ENCODE results near the gene OR52H1.
A peak's percentile ranks its signal among the peaks of the same experiment; 100 is the strongest.
"Not testable (repeated sequence)": the region's sequence is repeated elsewhere in the genome, so short reads cannot be mapped to it uniquely, and the experiment has no call there.

OR52H1 gene

DNA sequence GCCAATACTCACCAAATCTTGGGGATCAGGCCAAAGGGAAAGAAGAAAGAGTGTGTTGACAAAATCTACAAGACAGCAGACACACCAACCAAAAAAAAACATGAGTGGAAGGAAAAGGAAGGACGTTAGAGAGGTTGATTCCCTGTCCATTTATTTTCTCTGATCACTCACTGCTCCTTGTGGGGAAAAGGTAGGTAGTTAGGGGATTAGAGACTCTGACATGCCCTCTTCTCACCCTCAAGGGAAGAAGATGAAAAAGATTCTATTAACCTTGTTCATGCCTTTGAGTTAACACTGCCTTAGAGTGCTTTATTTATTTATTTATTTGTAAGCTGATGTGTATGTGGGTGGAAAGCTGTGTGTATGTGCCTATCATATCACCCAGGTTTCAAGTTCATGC lies at the start of gene OR52H1:
TSS of gene OR52H1 (minus strand) at position 101 of the 400 bp plus-strand sequence. CDS start 3,035 bp downstream, outside the sequence.
- DNase-seq: no peak

DNA sequence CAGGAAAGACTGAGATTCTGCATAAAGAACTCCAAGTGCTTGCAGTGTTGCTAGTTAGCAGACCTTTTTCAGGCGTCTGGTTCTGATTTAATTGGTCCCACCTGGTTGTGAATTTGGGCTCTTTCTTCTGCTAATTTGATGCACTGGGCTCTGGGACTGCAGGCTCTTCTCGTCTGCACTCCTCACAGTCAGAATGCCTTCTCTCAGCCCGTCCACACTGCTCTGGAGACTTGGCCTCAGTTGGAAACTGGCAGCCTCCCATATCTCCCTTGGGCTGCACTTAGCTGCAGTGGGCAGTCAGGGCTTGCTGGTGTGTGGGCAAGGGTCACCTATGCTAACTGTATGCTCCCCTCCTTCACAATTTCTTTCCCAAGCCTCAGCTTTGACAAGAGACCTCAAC lies 49.6 kb upstream of the OR52H1 start:
- DNase-seq: no peak

GRCh38 chr11:5596607-5597201 lies 48.4 kb upstream of the OR52H1 start, which contains the start of gene TRIM6:
TRIM6 (plus strand) TSS chr11:5596637; CDS start chr11:5596898, 261 bp downstream.
- DNase-seq: peak; percentile 1

DNA sequence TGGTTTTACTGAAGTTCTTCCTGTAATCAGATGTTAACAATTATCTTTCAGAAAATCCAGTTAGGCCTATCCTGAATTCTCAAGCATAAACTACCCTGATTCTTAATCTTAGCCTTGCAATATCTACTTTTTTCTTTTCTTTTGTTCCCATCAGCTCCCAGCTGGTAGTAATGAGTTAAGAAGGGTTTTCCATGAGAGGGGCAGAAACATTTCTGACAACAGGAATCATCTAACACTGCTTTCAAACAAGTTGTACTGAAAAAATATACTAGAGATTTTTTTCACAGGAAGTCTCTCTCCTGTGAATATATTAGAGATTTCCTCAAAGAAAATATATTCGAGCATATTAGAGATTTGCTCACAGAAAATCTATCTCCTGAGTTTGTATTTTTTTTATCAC lies 44.8 kb upstream of the OR52H1 start:
- DNase-seq: no peak

DNA sequence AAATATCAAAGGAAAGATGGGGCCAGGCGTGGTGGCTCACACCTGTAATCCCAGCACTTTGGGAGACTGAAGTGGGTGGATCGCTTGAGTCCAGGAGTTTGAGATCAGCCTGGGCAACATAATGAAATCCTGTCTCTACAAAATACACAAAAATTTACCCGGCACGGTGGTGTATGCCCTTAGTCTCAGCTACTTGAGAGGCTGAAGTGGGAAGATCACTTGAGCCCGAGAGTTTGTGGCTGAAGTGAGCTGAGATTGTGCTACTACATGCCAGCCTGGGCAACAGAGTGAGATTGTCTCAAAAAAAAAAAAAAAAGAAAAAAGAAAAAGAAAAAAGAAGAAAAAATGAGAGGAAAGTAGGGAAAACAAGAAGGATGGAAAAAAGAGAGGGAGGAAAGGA lies 44.3 kb upstream of the OR52H1 start:
- DNase-seq: no peak

DNA sequence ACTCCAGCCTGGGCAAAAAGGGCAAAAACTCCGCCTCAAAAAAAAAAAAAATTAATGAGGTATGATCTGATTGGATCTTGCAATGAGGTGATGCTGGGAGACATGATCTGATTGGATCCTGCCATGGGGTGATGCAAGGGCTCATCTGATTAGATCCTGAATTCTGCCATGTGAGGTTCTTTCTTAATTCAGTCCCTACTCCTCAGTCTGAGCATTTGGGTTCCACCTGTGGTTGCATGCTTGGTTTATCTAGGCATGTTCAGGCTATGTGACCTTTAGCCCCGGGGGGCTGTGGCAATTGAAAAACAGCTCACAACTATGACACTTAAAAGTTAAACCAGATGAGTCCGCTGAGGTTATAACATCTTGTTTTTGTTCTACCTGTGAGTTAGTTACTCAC lies 43.3 kb upstream of the OR52H1 start:
- no peak for DNase-seq

- DNase-seq: not testable (repeated sequence)
Measured at GRCh38 chr11:5589906-5590305, 41.6 kb upstream of the OR52H1 start.

DNA sequence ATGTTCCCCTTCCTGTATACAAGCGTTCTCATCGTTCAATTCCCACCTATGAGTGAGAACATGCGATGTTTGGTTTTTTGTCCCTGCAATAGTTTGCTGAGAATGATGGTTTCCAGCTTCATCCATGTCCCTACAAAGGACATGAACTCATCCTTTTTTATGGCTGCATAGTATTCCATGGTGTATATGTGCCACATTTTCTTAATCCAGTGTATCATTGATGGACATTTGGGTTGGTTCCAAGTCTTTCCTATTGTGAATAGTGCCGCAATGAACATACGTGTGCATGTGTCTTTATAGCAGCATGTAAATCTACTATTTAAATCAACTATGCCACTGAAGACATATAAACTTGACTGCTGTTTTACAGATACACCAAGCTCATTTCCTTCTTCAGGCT lies 36.1 kb upstream of the OR52H1 start:
- DNase-seq: not testable (repeated sequence)

DNA sequence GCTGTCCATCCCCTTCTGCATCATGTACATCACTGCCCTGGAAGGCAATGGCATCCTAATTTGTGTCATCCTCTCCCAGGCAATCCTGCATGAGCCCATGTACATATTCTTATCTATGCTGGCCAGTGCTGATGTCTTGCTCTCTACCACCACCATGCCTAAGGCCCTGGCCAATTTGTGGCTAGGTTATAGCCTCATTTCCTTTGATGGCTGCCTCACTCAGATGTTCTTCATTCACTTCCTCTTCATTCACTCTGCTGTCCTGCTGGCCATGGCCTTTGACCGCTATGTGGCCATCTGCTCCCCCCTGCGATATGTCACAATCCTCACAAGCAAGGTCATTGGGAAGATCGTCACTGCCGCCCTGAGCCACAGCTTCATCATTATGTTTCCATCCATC lies 32.7 kb upstream of the OR52H1 start:
- DNase-seq: no peak

- DNase-seq: no peak
Measured at GRCh38 chr11:5580577-5580976, 32.2 kb upstream of the OR52H1 start, which contains the start of gene OR52B6. OR52B6 (plus strand) TSS chr11:5580877; CDS start chr11:5580877, 0 bp downstream.

GRCh38 chr11:5577101-5577500 lies 28.8 kb upstream of the OR52H1 start:
- DNase-seq: no peak

- DNase-seq: peak; percentile 3
Measured at GRCh38 chr11:5575152-5575551, 26.8 kb upstream of the OR52H1 start.

- no peak for DNase-seq
Measured at GRCh38 chr11:5574654-5575053, 26.3 kb upstream of the OR52H1 start.

DNA sequence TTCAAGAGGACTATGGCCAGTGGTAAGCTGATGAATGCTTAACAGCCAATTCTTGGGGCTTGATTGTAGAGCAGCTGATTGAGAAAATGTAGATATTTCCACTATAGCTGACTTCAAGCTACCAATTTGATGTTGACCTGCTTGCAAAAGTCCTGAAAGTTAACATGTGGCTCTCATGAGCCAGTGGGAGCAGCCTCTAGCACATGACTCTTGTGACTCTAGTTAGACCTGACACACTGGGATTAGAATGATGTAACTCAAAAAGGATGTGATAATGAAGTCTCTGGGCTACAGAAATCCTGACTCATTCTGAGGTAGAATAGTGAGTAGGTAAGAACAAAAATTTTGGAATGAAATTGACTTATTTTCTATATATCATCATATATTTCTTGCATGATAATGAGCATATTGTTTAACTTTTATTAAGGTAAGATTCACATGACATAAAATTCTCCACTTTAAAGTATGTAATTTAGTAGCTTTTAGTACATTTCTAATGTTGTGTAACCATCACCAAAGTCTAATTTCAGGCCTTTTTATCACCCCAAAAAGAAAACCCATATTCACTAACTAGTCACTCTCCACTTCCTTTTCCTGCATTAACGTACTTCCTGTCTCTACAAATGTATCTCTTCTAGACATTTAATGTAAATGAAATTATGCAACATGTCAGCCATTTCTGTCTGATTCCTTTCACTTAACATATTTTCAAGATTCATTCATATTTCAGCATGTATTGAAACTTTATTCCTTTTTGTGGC lies 16.1 kb upstream of the OR52H1 start:
- DNase-seq: no peak

GRCh38 chr11:5557751-5558150 lies 9.4 kb upstream of the OR52H1 start:
- DNase-seq: no peak

- no peak for DNase-seq
Measured at GRCh38 chr11:5556596-5557188, 8.4 kb upstream of the OR52H1 start.

- no peak for DNase-seq
Measured at GRCh38 chr11:5553343-5553742, 5.0 kb upstream of the OR52H1 start.

GRCh38 chr11:5550440-5551095 lies 2.2 kb upstream of the OR52H1 start:
- DNase-seq: no peak

- no peak for DNase-seq
Measured at GRCh38 chr11:5547982-5548381, 358 bp downstream of the OR52H1 start.

DNA sequence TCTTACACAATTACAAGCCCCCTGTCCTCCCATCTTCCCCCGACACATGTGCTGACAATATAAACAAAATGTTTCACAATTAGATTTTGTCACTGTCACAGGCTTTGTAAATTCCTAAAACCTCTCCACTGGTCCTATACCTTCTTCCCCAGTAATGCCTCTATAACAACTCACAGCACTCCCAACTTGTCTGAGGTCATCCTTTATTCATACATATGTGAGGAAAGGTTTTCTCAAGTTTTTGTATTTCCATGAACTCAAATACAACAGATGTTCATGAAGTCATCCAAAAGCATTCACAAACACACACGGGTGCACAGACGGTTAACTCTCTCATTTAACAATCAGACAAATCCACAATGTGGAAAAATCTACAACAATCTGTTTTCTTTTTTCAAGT lies 1.9 kb downstream of the OR52H1 start:
- DNase-seq: no peak

GRCh38 chr11:5541427-5541826 lies 6.9 kb downstream of the OR52H1 start:
- DNase-seq: no peak

DNA sequence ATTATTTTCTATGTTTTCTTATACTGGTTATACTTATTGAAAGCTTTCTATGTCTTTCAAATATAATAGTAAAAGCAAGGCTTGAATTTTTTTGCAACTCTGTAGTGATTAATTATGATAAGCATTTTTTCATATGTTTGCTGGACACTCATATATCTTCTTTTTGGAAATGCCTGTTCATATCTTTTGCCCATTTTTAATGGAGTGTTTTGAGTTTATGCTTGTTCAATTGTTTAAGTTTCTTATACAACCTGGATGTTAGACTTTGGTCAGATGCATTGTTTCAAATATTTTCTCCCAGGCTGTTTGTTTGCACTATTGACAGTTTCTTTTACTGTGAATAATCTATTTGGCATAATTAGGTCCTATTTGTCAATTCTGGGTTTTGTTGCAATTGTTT lies 11.9 kb downstream of the OR52H1 start:
- DNase-seq: no peak

- DNase-seq: no peak
Measured at GRCh38 chr11:5534046-5534445, 14.3 kb downstream of the OR52H1 start.
